GM21825 (cell line): ENCODE measurements around the gene GPR89B.
"Not testable (repeated sequence)": the region's sequence is repeated elsewhere in the genome, so short reads cannot be mapped to it uniquely, and the experiment has no call there.

Source experiments
- ATAC-seq: cut with Tn5 transposase; IDR thresholded peaks from one replicate; pipeline ENCODE4 v1.9.1; 2021; ENCODE audit warnings: mild to moderate bottlenecking, moderate library complexity; ENCODE audit not compliant: unreplicated experiment

The GPR89B gene

DNA sequence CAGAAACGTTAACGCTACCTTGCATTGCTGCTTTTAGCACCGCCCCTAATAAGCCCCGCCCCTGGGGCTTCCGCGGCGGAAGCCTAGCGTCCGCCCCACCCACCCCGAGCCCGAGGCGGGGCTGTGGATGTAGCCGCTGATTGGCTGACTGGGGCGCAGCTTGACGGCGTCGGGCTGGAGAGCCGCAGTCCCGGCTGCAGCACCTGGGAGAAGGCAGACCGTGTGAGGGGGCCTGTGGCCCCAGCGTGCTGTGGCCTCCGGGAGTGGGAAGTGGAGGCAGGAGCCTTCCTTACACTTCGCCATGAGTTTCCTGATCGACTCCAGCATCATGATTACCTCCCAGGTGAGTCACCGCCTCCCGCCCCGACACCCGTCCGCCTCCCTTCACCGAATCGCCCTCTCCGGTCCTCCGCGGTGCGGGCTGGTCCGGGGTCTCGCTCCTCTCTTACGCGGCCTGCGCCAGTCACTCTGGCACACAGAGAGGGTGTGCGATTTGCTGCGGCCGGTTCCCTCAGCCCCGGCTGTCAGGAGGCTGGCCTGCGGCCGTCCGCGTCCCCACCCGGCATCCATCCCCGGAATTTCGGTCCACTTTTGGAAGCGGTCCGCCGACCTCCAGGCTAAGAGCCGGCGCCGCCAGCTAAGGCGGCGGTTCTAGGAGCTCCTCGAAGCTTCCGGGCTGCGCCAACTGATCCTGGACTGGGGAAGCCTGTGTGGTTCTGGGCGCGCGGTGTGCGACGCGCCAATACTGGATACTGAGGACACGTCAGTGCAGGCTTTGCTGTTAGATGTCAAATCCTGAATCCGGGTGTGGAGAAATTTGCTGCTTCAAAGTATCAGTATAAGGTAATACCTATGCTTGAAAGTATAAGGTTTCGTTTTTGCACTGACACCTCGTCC lies at the start of gene GPR89B:
Gene GPR89B, plus strand, starts transcription at position 185 of the 897 bp plus-strand sequence. Its CDS starts 117 bp downstream, at position 302.
- ATAC-seq: peak; percentile 97

- no peak for ATAC-seq
These were observed 48.3 kb upstream of the GPR89B start for GRCh38 chr1:147879911-147880310.

DNA sequence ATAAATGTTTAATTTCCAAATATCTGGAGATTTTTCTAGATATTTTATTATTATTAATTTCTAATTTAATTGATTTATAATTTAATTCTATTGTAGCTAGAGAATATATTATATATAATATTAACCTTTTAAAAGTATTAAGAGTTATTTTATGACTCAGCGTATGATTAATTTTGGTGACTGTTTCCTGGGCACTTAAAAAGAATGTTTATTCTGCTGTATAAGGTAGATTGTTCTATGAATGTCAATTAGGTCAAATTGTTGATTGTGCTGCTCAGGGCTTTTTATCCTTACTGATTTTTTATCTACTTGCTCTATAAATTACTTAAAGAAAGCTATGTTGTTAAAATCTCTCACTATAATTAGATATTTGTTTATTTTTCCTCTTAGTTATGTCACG lies 45.7 kb upstream of the GPR89B start:
- no peak for ATAC-seq

DNA sequence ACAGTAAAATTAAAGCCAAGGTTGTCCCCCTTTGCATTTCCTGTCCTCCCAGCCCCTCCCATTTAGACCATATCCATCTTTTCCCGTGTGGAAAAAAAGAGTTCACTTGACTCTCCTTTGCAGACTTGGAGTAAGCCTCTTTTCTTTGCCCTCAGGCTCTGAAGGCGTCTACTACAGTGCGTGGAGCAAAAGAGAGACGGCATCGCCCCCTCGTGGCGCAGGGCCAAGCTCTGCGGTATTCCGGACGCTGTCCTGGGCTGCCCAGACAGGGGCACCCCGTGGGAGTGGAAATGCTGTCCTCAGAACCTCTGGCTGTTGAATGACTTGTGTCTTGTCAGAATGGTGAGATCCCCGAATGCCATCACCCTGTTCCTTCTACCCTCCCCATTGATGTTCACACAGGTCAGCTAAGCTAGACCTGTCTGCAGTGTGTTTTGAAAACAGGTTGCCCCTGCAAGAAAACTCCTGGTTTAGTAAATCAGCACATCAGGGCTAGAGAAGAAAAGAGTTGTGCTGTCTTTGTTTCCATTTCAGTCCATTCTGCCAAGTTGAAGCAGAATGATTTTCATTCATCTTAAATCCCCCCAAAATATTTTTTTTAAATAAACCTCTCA lies 37.9 kb upstream of the GPR89B start:
- ATAC-seq: no peak

GRCh38 chr1:147891088-147891487 lies 37.1 kb upstream of the GPR89B start:
- no peak for ATAC-seq

GRCh38 chr1:147892216-147892615 lies 36.0 kb upstream of the GPR89B start:
- ATAC-seq: no peak

DNA sequence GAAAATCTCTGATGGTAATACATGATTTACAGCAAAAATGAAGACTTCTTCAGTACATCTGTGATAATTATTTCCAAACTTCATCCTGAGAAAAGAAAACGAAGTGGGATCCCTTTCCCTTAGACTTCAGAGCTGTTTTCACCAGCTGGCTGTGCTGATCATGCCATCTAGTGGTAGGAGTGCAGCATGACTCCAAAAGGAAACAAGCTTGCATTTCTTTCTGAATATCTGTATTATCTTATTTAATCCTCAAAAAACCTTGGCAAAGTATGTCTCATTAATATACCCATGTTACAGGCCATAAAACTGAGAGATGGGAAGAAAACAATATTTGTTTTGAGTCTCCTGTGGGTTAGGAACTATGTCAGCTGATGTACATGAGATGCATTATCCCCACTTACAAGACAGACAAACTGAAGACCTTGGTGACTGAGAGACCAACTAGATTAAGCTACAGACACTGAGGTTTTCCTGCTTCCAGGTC lies 35.4 kb upstream of the GPR89B start:
- no peak for ATAC-seq

DNA sequence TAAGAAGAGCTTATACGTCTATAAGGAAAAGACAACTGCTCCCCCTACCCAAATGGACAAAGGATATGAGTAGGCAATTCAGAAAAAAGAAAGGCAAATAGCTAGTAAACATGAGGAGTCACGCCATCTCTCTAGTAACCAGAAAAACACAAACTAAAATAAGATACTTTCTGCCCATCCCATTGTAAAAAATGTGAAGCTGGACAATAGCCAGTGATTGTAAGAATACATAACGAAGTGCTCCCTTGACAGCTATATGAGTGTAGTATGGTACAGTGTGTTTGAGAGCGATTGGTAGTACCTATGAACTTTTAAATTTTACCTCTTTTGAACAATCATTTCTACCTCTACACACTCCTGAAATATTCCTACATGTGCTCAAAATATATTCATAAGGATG lies 33.1 kb upstream of the GPR89B start:
- no peak for ATAC-seq

GRCh38 chr1:147897029-147897752 lies 31.0 kb upstream of the GPR89B start:
- no peak for ATAC-seq

- no peak for ATAC-seq
These were observed 30.4 kb upstream of the GPR89B start for GRCh38 chr1:147897789-147898188.

DNA sequence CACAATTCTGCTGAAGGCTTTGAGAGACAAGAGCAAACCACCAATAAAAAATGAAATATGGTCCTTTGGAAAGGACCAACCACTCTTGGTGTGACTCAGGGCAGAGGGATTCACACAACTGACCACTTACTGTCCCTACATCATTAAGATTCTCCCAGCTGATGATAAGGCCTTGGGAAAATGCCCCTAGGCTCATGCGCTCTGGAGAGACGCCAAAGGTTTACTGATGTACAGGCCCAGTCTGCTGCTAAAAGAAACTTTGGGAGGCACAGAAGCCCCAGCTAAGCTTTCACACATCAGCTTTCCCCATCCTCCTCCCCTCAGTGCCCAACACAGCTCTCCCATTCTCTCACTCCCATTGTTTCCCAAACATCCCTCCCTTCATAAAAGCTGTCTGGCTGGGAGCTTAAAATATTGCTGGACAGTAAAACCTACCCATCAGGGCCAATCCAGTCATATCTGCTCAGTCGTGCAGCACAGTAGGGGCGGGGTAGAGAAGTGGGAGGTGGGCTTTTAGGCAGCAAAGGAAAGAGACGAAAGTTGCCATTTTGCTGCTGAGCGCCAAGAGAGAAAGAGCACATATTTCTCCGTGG lies 25.9 kb upstream of the GPR89B start, which contains the start of gene GJA8:
Gene GJA8, plus strand, starts transcription at position 543 of the 593 bp plus-strand sequence. CDS start 5,161 bp downstream, outside the sequence.
- no peak for ATAC-seq

DNA sequence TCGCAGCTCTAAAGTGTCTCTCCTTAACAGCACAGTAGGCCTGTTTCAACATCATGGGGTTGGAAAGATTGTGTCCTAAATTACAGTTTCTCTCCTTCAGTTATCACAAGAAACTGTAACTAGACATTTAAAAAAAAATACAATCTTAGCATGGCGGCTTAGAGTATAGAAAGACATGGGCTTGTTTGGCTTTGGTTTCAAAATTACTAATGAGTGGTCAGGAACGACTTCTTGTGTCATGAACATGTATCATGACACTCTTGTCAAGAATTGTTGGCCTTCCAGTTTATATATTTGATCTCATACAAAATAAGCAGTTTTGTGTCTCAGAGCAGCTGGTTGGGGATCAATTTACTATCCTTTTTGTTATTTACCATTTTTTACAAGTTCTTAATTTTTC lies 23.5 kb upstream of the GPR89B start:
- no peak for ATAC-seq

- ATAC-seq: no peak
These were observed 20.3 kb upstream of the GPR89B start for GRCh38 chr1:147907786-147908509.

DNA sequence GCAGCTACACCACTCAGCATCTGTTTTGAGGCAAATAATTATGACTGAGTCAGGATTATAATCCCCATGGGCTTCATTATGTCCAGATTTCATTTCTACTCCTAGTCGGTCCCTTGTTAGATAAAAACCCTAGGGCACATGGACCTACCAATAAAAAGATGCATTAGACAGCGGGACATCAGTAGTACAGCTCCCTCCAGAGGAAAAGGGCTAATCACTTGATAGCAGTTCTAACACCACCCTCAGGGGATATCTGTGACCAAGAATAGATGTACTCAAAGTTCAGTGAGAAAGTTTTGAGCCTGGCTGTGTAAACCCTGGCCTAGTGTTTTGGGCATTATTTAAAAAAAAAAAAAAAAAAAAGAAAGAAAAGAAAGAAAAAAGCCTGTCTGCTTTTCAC lies 15.7 kb upstream of the GPR89B start:
- no peak for ATAC-seq

GRCh38 chr1:147913362-147913942 lies 14.8 kb upstream of the GPR89B start:
- no peak for ATAC-seq

GRCh38 chr1:147919896-147920295 lies 8.3 kb upstream of the GPR89B start:
- ATAC-seq: no peak

- ATAC-seq: no peak
These were observed 3.4 kb upstream of the GPR89B start for GRCh38 chr1:147924813-147925212.

DNA sequence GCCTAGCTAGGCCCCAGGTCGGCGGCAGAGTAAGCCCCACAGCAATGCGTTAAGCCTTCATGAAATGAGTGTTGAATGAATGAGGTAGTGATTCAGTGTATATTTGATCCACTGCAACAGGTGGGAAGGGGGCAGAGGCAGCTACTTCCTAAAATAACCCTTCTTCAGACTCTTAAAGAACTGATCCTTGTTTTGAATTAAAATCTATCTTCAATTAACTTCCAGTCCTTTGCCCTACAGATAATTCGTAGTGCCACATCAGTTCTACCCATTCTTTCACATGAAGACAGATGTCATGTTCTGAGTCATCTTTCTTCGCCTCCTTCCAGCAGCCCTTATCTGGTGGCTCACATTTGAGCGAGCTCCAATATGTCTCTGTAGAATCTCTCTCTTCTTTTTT lies 1.0 kb upstream of the GPR89B start:
- ATAC-seq: not testable (repeated sequence)

DNA sequence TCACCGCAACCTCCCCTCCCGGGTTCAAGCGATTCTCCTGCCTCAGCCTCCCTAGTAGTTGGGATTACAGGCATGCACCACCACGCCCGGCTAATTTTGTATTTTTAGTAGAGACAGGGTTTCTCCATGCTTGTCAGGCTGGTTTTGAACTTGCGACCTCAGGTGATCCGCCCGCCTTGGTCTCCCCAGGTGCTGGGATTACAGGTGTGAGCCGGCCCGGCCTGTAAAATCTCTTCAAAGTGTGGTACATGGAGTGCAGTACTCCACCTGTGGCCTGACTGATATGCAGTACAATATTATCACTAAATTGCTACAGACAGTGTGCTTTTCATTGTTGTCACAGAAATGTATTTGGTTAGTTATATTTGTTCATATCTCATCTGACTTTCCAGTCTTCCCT lies 531 bp upstream of the GPR89B start:
- not testable (repeated sequence) for ATAC-seq

DNA sequence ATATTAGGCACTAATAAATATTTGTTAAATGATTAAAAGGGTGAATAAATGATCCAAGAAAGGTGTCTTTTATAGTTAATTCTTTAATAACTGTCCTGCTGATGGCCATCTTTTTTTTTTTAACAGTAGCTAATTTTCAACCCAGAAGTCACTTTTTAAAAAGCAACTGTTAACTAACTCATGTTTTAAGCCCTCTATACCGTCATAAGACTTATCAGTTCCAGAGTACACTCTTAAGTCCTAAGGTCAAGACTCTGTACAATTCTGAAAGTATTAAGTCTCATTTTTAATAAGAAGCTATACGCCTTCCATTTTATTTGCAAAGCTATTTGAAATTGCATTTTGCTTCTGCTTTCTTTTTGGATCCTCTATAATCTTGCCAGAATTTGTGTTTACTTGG lies 2.9 kb downstream of the GPR89B start:
- ATAC-seq: not testable (repeated sequence)
